ENCODE data around the gene WDFY3. TPM values are rescaled to one million over a fixed set of nuclear protein-coding genes. Genes with fewer than 3 reads are reported as not detected.

WDFY3 gene
- total RNA-seq, 1 donor from 2014 or later: 109 TPM

Small RNAs within 50 kb of the gene (small RNA-seq; reads per million reads assigned to genes)
- gene RN7SL552P (ENCODE audit: low replicate concordance) (not detected), gene RNU6-469P (ENCODE audit: low replicate concordance) (not detected)
